HepG2 (cell line): ENCODE measurements around the gene NINL.

Experiments
- CTCF ChIP-seq: sonication (generic); formaldehyde crosslinking; IDR thresholded peaks from 2 replicates; pipeline ENCODE4 v1.5.0; 2020; ENCODE audit warnings: mild to moderate bottlenecking, missing genetic modification reagents, moderate library complexity
- HNRNPL ChIP-seq: fragments of 200-400 bp; formaldehyde crosslinking; IDR thresholded peaks from 2 replicates; pipeline ENCODE4 v1.6.1; 2017; ENCODE audit warnings: mild to moderate bottlenecking, low read depth, low read length
- MXI1 ChIP-seq: IDR thresholded peaks from 3 replicates; pipeline ENCODE4 v1.6.1; 2012; ENCODE audit warnings: low read depth, low read length, inconsistent platforms, borderline replicate concordance
- RXRA ChIP-seq: sonication (generic); formaldehyde crosslinking; IDR thresholded peaks from 2 replicates; pipeline ENCODE4 v1.5.1; 2020; ENCODE audit warnings: missing genetic modification reagents
- SMARCE1 ChIP-seq: fragments of 450-650 bp; IDR thresholded peaks from 2 replicates; pipeline ENCODE4 v1.6.1; 2017; ENCODE audit warnings: borderline replicate concordance
- SYNCRIP ChIP-seq: fragments of 200-400 bp; formaldehyde crosslinking; IDR thresholded peaks from 2 replicates; pipeline ENCODE4 v1.6.1; 2018; ENCODE audit warnings: mild to moderate bottlenecking, low read depth, low read length; ENCODE audit not compliant: insufficient read depth
- ZFAT ChIP-seq: sonication (generic); formaldehyde crosslinking; conservative IDR thresholded peaks from 2 replicates; pipeline ENCODE4 v1.8.1; 2023; ENCODE audit warnings: missing genetic modification reagents, inconsistent platforms
- ZFP90 ChIP-seq: sonication (generic); formaldehyde crosslinking; IDR thresholded peaks from 2 replicates; pipeline ENCODE4 v1.8.0; 2022; ENCODE audit warnings: missing genetic modification reagents, mild to moderate bottlenecking, inconsistent platforms, borderline replicate concordance
- ZNF292 ChIP-seq: sonication (generic); formaldehyde crosslinking; IDR thresholded peaks from 2 replicates; pipeline ENCODE4 v1.8.1; 2022; ENCODE audit warnings: mild to moderate bottlenecking, low read depth, missing genetic modification reagents, borderline replicate concordance
- ZNF720 ChIP-seq: sonication (generic); formaldehyde crosslinking; IDR thresholded peaks from 2 replicates; pipeline ENCODE4 v1.4.0; 2020; ENCODE audit warnings: missing genetic modification reagents

GRCh38 chr20:25567286-25567685 is 18.0 kb downstream of the NINL start:
- TF ChIP-seq ZFP90 (CRISPR knock-in tag) (no peak), ZFAT (CRISPR knock-in tag) (no peak), ZNF720 (no peak), CTCF (CRISPR knock-in tag) (no peak), RXRA (CRISPR knock-in tag) (no peak), ZNF292 (CRISPR knock-in tag) (no peak), SYNCRIP (no peak), MXI1 (no peak), HNRNPL (no peak), SMARCE1 (no peak)
